SK-N-SH treated with all-trans-retinoic acid at 6 μM for 48 hours (cell line): Measurements from ENCODE around the gene AMPD3.

ENCODE experiments used
- ARNTL ChIP-seq: fragments of 450-650 bp; formaldehyde crosslinking; IDR thresholded peaks from 2 replicates; pipeline ENCODE4 v1.5.0; 2020; ENCODE audit warnings: low read depth, mild to moderate bottlenecking, moderate library complexity, borderline replicate concordance
- CREB5 ChIP-seq: fragments of 250-450 bp; sonication (Bioruptor Pico); IDR thresholded peaks from 2 replicates; pipeline ENCODE4 v1.5.1; 2020; ENCODE audit warnings: low read depth, mild to moderate bottlenecking, moderate library complexity
- ESRRG ChIP-seq: fragments of 250-450 bp; sonication (Bioruptor Pico); IDR thresholded peaks from 2 replicates; pipeline ENCODE4 v1.6.1; 2021; ENCODE audit warnings: mild to moderate bottlenecking
- PATZ1 ChIP-seq: fragments of 250-450 bp; sonication (Bioruptor Pico); IDR thresholded peaks from 2 replicates; pipeline ENCODE4 v1.8.0; 2020; ENCODE audit warnings: mild to moderate bottlenecking, moderate library complexity, borderline replicate concordance
- POU6F1 ChIP-seq: fragments of 250-450 bp; sonication (Bioruptor Pico); IDR thresholded peaks from 2 replicates; pipeline ENCODE4 v1.8.0; 2021; ENCODE audit warnings: low read depth, mild to moderate bottlenecking, moderate library complexity, borderline replicate concordance
- PPARA ChIP-seq: fragments of 250-450 bp; sonication (Bioruptor Pico); IDR thresholded peaks from 2 replicates; pipeline ENCODE4 v1.5.0; 2020; ENCODE audit warnings: mild to moderate bottlenecking, borderline replicate concordance
- TCF4 ChIP-seq: fragments of 250-450 bp; sonication (Bioruptor Pico); IDR thresholded peaks from 2 replicates; pipeline ENCODE4 v1.8.0; 2021; ENCODE audit warnings: mild to moderate bottlenecking, moderate library complexity, borderline replicate concordance
- TOX ChIP-seq: fragments of 250-450 bp; sonication (Bioruptor Pico); IDR thresholded peaks from 2 replicates; pipeline ENCODE4 v1.8.0; 2021; ENCODE audit warnings: mild to moderate bottlenecking, moderate library complexity, borderline replicate concordance
- TSHZ2 ChIP-seq: fragments of 250-450 bp; sonication (Bioruptor Pico); IDR thresholded peaks from 2 replicates; pipeline ENCODE4 v1.5.0; 2020; ENCODE audit warnings: mild to moderate bottlenecking, moderate library complexity
- ZC3H10 ChIP-seq: fragments of 250-450 bp; sonication (Bioruptor Pico); IDR thresholded peaks from 2 replicates; pipeline ENCODE4 v1.5.1; 2021; ENCODE audit warnings: mild to moderate bottlenecking, moderate library complexity
- ZFP3 ChIP-seq: fragments of 250-450 bp; sonication (Bioruptor Pico); IDR thresholded peaks from 2 replicates; pipeline ENCODE4 v1.5.0; 2020; ENCODE audit warnings: mild to moderate bottlenecking, moderate library complexity
- ZFP30 ChIP-seq: fragments of 450-650 bp; formaldehyde crosslinking; IDR thresholded peaks from 2 replicates; pipeline ENCODE4 v1.5.0; 2022; ENCODE audit warnings: mild to moderate bottlenecking, moderate library complexity

- TF ChIP-seq TSHZ2, result no peak
- TF ChIP-seq CREB5, result no peak
- no peak for TF ChIP-seq ESRRG (CRISPR knock-in tag)
- no peak for TF ChIP-seq POU6F1 (CRISPR knock-in tag)
- no peak for TF ChIP-seq PATZ1 (CRISPR knock-in tag)
- no peak for TF ChIP-seq TOX (CRISPR knock-in tag)
- TF ChIP-seq ZFP3 (CRISPR knock-in tag), result no peak
- no peak for TF ChIP-seq ARNTL (CRISPR knock-in tag)
- TF ChIP-seq ZFP30 (CRISPR knock-in tag), result no peak
- TF ChIP-seq TCF4 (CRISPR knock-in tag), result no peak
- no peak for TF ChIP-seq ZC3H10 (CRISPR knock-in tag)
- no peak for TF ChIP-seq PPARA
Observed at GRCh38 chr11:10494636-10495463, 39.8 kb downstream of the AMPD3 start.
